HEK293 (cell line): ENCODE data around the gene AMPH.

Source experiments
- CTCF ChIA-PET: fragments of 350-600 bp; formaldehyde crosslinking; extraction: SDS; loops from one replicate; lab custom pipeline; 2021; ENCODE audit warnings: antibody characterized with exemption; lab: Yijun Ruan, JAX
- POLR2A ChIA-PET: fragments of 300-600 bp; formaldehyde crosslinking; extraction: SDS; loops from one replicate; lab custom pipeline; 2020; ENCODE audit warnings: antibody characterized with exemption, inconsistent platforms; lab: Yijun Ruan, JAX
- H3K27ac ChIP-seq: fragments of 200-500 bp; sonication (Bioruptor generic); 2 replicates; pipeline ENCODE4 v1.5.1; 2014; ENCODE audit warnings: low read depth, low read length, control low read depth, inconsistent platforms; ENCODE audit errors: extremely low read depth
- H3K36me3 ChIP-seq, 2 experiments: fragments of 200-500 bp in 1 of 2; sonication (Bioruptor generic) in 1 of 2; 1 replicate in 1 of 2; 2 replicates in 1 of 2; pipeline ENCODE4 v1.5.1; 2014 to 2017; ENCODE audit warnings: inconsistent platforms in 2 of 2, low read length in 2 of 2; ENCODE audit not compliant: control insufficient read depth in 2 of 2, insufficient read depth in 1 of 2
- H3K4me1 ChIP-seq: fragments of 200-500 bp; sonication (Bioruptor generic); 2 replicates; pipeline ENCODE4 v1.5.1; 2014; ENCODE audit warnings: mild to moderate bottlenecking, low read length, inconsistent platforms; ENCODE audit not compliant: control insufficient read depth, insufficient read depth
- H3K4me3 ChIP-seq: 2 replicates; pipeline ENCODE4 v1.5.1; 2011; ENCODE audit warnings: low read depth, mild to moderate bottlenecking, control low read depth, low read length, moderate library complexity
- H3K9me3 ChIP-seq: fragments of 200-500 bp; sonication (Bioruptor generic); 2 replicates; pipeline ENCODE4 v1.5.1; 2014; ENCODE audit warnings: low read depth, low read length, inconsistent platforms; ENCODE audit not compliant: control insufficient read depth, insufficient read depth
- EGR2 ChIP-seq: fragments of 450-650 bp; formaldehyde crosslinking; IDR thresholded peaks from 2 replicates; pipeline ENCODE4 v1.5.1; 2016; ENCODE audit warnings: low read depth, missing biosample characterization, missing genetic modification characterization
- FEZF1 ChIP-seq: fragments of 450-650 bp; formaldehyde crosslinking; IDR thresholded peaks from 2 replicates; pipeline ENCODE4 v1.5.1; 2016; ENCODE audit warnings: missing biosample characterization, missing genetic modification characterization
- GLIS1 ChIP-seq: fragments of 450-650 bp; formaldehyde crosslinking; IDR thresholded peaks from 2 replicates; pipeline ENCODE4 v1.5.1; 2016; ENCODE audit warnings: missing biosample characterization, missing genetic modification characterization
- GLIS2 ChIP-seq: fragments of 450-650 bp; formaldehyde crosslinking; IDR thresholded peaks from 2 replicates; pipeline ENCODE4 v1.5.1; 2016; ENCODE audit warnings: missing biosample characterization, missing genetic modification characterization
- KLF1 ChIP-seq: fragments of 450-650 bp; formaldehyde crosslinking; IDR thresholded peaks from 2 replicates; pipeline ENCODE4 v1.5.1; 2016; ENCODE audit warnings: missing biosample characterization, missing genetic modification characterization
- KLF10 ChIP-seq: fragments of 450-650 bp; IDR thresholded peaks from 2 replicates; pipeline ENCODE4 v1.5.1; 2018; ENCODE audit warnings: missing biosample characterization, mild to moderate bottlenecking, missing genetic modification characterization
- KLF7 ChIP-seq: fragments of 450-650 bp; formaldehyde crosslinking; IDR thresholded peaks from 2 replicates; pipeline ENCODE4 v1.5.1; 2016; ENCODE audit warnings: missing biosample characterization, missing genetic modification characterization, borderline replicate concordance
- KLF8 ChIP-seq: fragments of 450-650 bp; formaldehyde crosslinking; IDR thresholded peaks from 2 replicates; pipeline ENCODE4 v1.5.1; 2016; ENCODE audit warnings: missing biosample characterization, missing genetic modification characterization
- KLF9 ChIP-seq: fragments of 450-650 bp; formaldehyde crosslinking; IDR thresholded peaks from 2 replicates; pipeline ENCODE4 v1.5.1; 2016; ENCODE audit warnings: missing biosample characterization, missing genetic modification characterization, low read depth
- MZF1 ChIP-seq: fragments of 450-650 bp; formaldehyde crosslinking; IDR thresholded peaks from 2 replicates; pipeline ENCODE4 v1.5.1; 2017; ENCODE audit warnings: missing biosample characterization, missing genetic modification characterization, borderline replicate concordance
- SP2 ChIP-seq: fragments of 450-650 bp; formaldehyde crosslinking; IDR thresholded peaks from 2 replicates; pipeline ENCODE4 v1.5.1; 2016; ENCODE audit warnings: missing biosample characterization, missing genetic modification characterization
- ZBTB8A ChIP-seq: fragments of 450-650 bp; formaldehyde crosslinking; IDR thresholded peaks from 2 replicates; pipeline ENCODE4 v1.5.1; 2016; ENCODE audit warnings: missing biosample characterization, missing genetic modification characterization
- ZFHX2 ChIP-seq: fragments of 450-650 bp; formaldehyde crosslinking; conservative IDR thresholded peaks from 2 replicates; pipeline ENCODE4 v1.5.1; 2016; ENCODE audit warnings: missing biosample characterization, missing genetic modification characterization
- ZIC2 ChIP-seq: fragments of 450-650 bp; formaldehyde crosslinking; IDR thresholded peaks from 2 replicates; pipeline ENCODE4 v1.5.1; 2016; ENCODE audit warnings: missing biosample characterization, missing genetic modification characterization
- ZNF2 ChIP-seq: fragments of 450-650 bp; formaldehyde crosslinking; IDR thresholded peaks from 2 replicates; pipeline ENCODE4 v1.5.1; 2016; ENCODE audit warnings: missing biosample characterization, missing genetic modification characterization
- ZNF311 ChIP-seq: fragments of 450-650 bp; formaldehyde crosslinking; IDR thresholded peaks from 2 replicates; pipeline ENCODE4 v1.5.1; 2017; ENCODE audit warnings: missing biosample characterization, missing genetic modification characterization, borderline replicate concordance
- ZNF341 ChIP-seq: fragments of 450-650 bp; formaldehyde crosslinking; IDR thresholded peaks from 2 replicates; pipeline ENCODE4; 2016; ENCODE audit warnings: low read depth, missing biosample characterization, missing genetic modification characterization
- ZNF366 ChIP-seq: fragments of 450-650 bp; formaldehyde crosslinking; conservative IDR thresholded peaks from 2 replicates; pipeline ENCODE4 v1.5.1; 2016; ENCODE audit warnings: missing biosample characterization, missing genetic modification characterization
- ZNF585B ChIP-seq: fragments of 450-650 bp; formaldehyde crosslinking; IDR thresholded peaks from 2 replicates; pipeline ENCODE4 v1.5.1; 2016; ENCODE audit warnings: missing biosample characterization, missing genetic modification characterization
- ZNF610 ChIP-seq: fragments of 450-650 bp; formaldehyde crosslinking; IDR thresholded peaks from 2 replicates; pipeline ENCODE4 v1.5.1; 2016; ENCODE audit warnings: missing biosample characterization, missing genetic modification characterization, borderline replicate concordance
- ZNF623 ChIP-seq: fragments of 450-650 bp; formaldehyde crosslinking; IDR thresholded peaks from 2 replicates; pipeline ENCODE4 v1.5.1; 2016; ENCODE audit warnings: missing biosample characterization, missing genetic modification characterization
- ZNF664 ChIP-seq: fragments of 450-650 bp; formaldehyde crosslinking; IDR thresholded peaks from 2 replicates; pipeline ENCODE4 v1.5.1; 2016; ENCODE audit warnings: missing biosample characterization, missing genetic modification characterization
- ZXDB ChIP-seq: fragments of 450-650 bp; formaldehyde crosslinking; IDR thresholded peaks from 2 replicates; pipeline ENCODE4 v1.5.1; 2016; ENCODE audit warnings: missing biosample characterization, missing genetic modification characterization
- TF ChIP-seq, protein P1 (sequence below): fragments of 450-650 bp; formaldehyde crosslinking; IDR thresholded peaks from 2 replicates; pipeline ENCODE4 v1.5.1; 2016; ENCODE audit warnings: missing biosample characterization, missing genetic modification characterization
- TF ChIP-seq, protein P2 (sequence below): fragments of 450-650 bp; formaldehyde crosslinking; IDR thresholded peaks from 2 replicates; pipeline ENCODE4 v1.5.1; 2016; ENCODE audit warnings: missing biosample characterization, missing genetic modification characterization
- TF ChIP-seq, protein P3 (sequence below): sonication (generic); formaldehyde crosslinking; IDR thresholded peaks from 2 replicates; pipeline ENCODE4 v1.8.1; 2022; ENCODE audit warnings: mild to moderate bottlenecking, moderate library complexity, missing genetic modification reagents
- TF ChIP-seq, protein P4 (sequence below): fragments of 450-650 bp; formaldehyde crosslinking; IDR thresholded peaks from 2 replicates; pipeline ENCODE4 v1.5.1; 2017; ENCODE audit warnings: missing biosample characterization, missing genetic modification characterization
- TF ChIP-seq, protein P5 (sequence below): fragments of 450-650 bp; formaldehyde crosslinking; IDR thresholded peaks from 2 replicates; pipeline ENCODE4 v1.5.1; 2016; ENCODE audit warnings: missing biosample characterization, missing genetic modification characterization

Gene AMPH

DNA sequence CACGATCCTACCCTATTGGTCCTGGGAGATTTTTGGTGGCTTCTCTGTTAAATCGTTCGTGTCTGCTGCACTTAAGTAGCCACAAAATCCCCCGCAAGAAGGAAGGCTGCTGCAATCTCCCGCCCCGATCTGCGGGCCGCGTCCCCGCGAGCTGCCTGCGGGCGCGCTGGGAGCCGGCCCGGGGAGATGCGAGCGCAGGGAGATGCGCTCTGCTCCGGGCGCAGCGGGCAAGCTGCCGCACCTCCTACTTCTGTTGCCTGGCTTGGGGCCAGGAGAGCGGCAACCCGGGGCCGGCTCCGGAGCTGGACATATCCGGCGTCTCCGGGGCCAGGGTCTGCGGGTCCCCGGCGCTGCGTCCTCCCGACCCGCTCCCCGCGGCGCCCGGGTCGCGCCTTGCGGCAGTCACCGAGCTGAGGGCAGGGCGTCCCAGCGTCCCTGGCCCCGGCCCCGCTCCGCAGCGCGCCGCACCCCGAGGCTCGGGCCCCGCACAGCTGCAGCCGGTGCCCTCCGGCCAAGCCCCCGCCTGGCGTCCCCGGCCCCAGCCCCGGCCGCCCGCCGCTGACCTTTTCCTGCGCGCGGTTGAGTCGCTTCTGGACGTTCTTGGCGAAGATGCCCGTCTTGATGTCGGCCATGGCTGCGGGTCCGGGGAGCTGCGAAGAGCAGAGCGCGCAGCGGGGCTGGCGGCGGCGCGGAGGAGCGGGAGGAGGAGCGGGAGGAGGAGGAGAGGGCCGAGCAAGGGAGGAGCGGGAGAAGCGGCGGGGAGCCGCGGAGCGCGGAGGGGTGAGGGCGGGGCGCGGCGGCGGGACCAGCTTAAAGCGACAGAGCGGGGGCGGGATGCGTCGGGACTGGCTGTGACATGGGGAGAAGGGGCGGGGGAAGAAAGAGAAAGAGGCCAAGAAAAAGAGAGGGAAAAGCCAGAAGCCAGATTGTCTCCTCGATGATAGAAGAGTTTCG lies at the start of gene AMPH:
AMPH (minus strand) TSS at position 654 of the 954 bp plus-strand sequence; CDS start at position 632, 22 bp downstream.
- H3K4me3 ChIP-seq = peak within 1 kb of the TSS; percentile 68
- POLR2A ChIA-PET = no interaction called here
- H3K9me3 ChIP-seq = no peaks in the 10 kb centered on the region
- no peaks in the 10 kb centered on the region for H3K36me3 ChIP-seq
- peak within 1 kb of the TSS; percentile 41; the same call in 1 of the 2 replicates for H3K27ac ChIP-seq
- CTCF ChIA-PET = interaction anchor here (0.7 to 2.6 kb wide), 3 partner anchors 21 to 232 kb away, joined by 3 to 13 read pairs (median 6); no protein-coding TSS in a partner anchor
- peaks cover 4% of the 10 kb centered on the region for H3K4me1 ChIP-seq
- TF ChIP-seq, protein P1, sequence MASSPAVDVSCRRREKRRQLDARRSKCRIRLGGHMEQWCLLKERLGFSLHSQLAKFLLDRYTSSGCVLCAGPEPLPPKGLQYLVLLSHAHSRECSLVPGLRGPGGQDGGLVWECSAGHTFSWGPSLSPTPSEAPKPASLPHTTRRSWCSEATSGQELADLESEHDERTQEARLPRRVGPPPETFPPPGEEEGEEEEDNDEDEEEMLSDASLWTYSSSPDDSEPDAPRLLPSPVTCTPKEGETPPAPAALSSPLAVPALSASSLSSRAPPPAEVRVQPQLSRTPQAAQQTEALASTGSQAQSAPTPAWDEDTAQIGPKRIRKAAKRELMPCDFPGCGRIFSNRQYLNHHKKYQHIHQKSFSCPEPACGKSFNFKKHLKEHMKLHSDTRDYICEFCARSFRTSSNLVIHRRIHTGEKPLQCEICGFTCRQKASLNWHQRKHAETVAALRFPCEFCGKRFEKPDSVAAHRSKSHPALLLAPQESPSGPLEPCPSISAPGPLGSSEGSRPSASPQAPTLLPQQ (tag by site-specific recombination) = peak; percentile 67; the same call in 1 of the 2 replicates
- TF ChIP-seq SP2 = peak; percentile 86
- peak; percentile 79 for TF ChIP-seq KLF9 (tag by site-specific recombination)
- TF ChIP-seq, protein P2, sequence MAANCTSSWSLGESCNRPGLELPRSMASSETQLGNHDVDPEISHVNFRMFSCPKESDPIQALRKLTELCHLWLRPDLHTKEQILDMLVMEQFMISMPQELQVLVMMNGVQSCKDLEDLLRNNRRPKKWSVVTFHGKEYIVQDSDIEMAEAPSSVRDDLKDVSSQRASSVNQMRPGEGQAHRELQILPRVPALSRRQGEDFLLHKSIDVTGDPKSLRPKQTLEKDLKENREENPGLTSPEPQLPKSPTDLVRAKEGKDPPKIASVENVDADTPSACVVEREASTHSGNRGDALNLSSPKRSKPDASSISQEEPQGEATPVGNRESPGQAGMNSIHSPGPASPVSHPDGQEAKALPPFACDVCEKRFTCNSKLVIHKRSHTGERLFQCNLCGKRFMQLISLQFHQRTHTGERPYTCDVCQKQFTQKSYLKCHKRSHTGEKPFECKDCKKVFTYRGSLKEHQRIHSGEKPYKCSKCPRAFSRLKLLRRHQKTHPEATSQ = peak; percentile 88; the same call in 1 of the 2 replicates
- no peak for TF ChIP-seq KLF10 (tag by site-specific recombination)
- 0 out of 2 replicates have a peak, but pooled peaks have one; percentile 20 for TF ChIP-seq GLIS1 (tag by site-specific recombination)
- peak; percentile 16; the same call in 1 of the 2 replicates for TF ChIP-seq ZNF2 (tag by site-specific recombination)
- peak; percentile 60 for TF ChIP-seq KLF1
- peak; percentile 53; the same call in 1 of the 2 replicates for TF ChIP-seq KLF7 (tag by site-specific recombination)
- no peak for TF ChIP-seq ZNF311 (tag by site-specific recombination)
- no peak for TF ChIP-seq ZNF610 (tag by site-specific recombination)
- peak; percentile 68 for TF ChIP-seq ZIC2
- TF ChIP-seq EGR2 = peak; percentile 82
- peak; percentile 63 for TF ChIP-seq GLIS2 (tag by site-specific recombination)
- TF ChIP-seq, protein P3, sequence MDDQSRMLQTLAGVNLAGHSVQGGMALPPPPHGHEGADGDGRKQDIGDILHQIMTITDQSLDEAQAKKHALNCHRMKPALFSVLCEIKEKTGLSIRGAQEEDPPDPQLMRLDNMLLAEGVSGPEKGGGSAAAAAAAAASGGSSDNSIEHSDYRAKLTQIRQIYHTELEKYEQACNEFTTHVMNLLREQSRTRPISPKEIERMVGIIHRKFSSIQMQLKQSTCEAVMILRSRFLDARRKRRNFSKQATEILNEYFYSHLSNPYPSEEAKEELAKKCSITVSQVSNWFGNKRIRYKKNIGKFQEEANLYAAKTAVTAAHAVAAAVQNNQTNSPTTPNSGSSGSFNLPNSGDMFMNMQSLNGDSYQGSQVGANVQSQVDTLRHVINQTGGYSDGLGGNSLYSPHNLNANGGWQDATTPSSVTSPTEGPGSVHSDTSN (CRISPR knock-in tag) = peak; percentile 60; the same call in 1 of the 2 replicates
- TF ChIP-seq ZNF664 (tag by site-specific recombination) = no peak
- TF ChIP-seq FEZF1 = 0 out of 2 replicates have a peak, but pooled peaks have one; percentile 13
- TF ChIP-seq ZNF366 = peak; percentile 92
- no peak for TF ChIP-seq MZF1
- TF ChIP-seq, protein P4, sequence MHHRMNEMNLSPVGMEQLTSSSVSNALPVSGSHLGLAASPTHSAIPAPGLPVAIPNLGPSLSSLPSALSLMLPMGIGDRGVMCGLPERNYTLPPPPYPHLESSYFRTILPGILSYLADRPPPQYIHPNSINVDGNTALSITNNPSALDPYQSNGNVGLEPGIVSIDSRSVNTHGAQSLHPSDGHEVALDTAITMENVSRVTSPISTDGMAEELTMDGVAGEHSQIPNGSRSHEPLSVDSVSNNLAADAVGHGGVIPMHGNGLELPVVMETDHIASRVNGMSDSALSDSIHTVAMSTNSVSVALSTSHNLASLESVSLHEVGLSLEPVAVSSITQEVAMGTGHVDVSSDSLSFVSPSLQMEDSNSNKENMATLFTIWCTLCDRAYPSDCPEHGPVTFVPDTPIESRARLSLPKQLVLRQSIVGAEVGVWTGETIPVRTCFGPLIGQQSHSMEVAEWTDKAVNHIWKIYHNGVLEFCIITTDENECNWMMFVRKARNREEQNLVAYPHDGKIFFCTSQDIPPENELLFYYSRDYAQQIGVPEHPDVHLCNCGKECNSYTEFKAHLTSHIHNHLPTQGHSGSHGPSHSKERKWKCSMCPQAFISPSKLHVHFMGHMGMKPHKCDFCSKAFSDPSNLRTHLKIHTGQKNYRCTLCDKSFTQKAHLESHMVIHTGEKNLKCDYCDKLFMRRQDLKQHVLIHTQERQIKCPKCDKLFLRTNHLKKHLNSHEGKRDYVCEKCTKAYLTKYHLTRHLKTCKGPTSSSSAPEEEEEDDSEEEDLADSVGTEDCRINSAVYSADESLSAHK (tag by site-specific recombination) = peak; percentile 63
- TF ChIP-seq ZNF623 (tag by site-specific recombination) = no peak
- TF ChIP-seq ZFHX2 (tag by site-specific recombination) = peak; percentile 82
- peak; percentile 83 for TF ChIP-seq ZNF341 (tag by site-specific recombination)
- peak; percentile 76 for TF ChIP-seq KLF8
- TF ChIP-seq ZNF585B (tag by site-specific recombination) = no peak
- TF ChIP-seq, protein P5, sequence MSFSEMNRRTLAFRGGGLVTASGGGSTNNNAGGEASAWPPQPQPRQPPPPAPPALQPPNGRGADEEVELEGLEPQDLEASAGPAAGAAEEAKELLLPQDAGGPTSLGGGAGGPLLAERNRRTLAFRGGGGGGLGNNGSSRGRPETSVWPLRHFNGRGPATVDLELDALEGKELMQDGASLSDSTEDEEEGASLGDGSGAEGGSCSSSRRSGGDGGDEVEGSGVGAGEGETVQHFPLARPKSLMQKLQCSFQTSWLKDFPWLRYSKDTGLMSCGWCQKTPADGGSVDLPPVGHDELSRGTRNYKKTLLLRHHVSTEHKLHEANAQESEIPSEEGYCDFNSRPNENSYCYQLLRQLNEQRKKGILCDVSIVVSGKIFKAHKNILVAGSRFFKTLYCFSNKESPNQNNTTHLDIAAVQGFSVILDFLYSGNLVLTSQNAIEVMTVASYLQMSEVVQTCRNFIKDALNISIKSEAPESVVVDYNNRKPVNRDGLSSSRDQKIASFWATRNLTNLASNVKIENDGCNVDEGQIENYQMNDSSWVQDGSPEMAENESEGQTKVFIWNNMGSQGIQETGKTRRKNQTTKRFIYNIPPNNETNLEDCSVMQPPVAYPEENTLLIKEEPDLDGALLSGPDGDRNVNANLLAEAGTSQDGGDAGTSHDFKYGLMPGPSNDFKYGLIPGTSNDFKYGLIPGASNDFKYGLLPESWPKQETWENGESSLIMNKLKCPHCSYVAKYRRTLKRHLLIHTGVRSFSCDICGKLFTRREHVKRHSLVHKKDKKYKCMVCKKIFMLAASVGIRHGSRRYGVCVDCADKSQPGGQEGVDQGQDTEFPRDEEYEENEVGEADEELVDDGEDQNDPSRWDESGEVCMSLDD (tag by site-specific recombination) = 0 out of 2 replicates have a peak, but pooled peaks have one; percentile 45
- TF ChIP-seq ZXDB (tag by site-specific recombination) = 0 out of 2 replicates have a peak, but pooled peaks have one; percentile 12
- TF ChIP-seq ZBTB8A (tag by site-specific recombination) = peak; percentile 9; the same call in 1 of the 2 replicates
